Urothelium cell line (cell line): Measurements from ENCODE around the gene UGT1A3.
"Not testable (repeated sequence)": the region's sequence is repeated elsewhere in the genome, so short reads cannot be mapped to it uniquely, and the experiment has no call there.

Experiments used
- DNase-seq: peaks from one replicate; pipeline ENCODE4 v3.0.0; 2011; ENCODE audit warnings: low spot score, mixed read lengths
- FAIRE-seq: peaks from 2 replicates; lab custom pipeline; 2011; peaks lifted over from hg19 to GRCh38; lab: Jason Lieb, UNC

The UGT1A3 gene

GRCh38 chr2:233707940-233708644 is 20.8 kb upstream of the UGT1A3 start:
- DNase-seq (no peak), FAIRE-seq (no peak)

GRCh38 chr2:233708942-233709341 is 19.9 kb upstream of the UGT1A3 start:
- DNase-seq (no peak), FAIRE-seq (no peak)

- peak; percentile 75 for DNase-seq
- FAIRE-seq, result peak; percentile 20
Observed at GRCh38 chr2:233711312-233712008, 17.4 kb upstream of the UGT1A3 start.

- DNase-seq, result no peak
- FAIRE-seq, result no peak
Observed at GRCh38 chr2:233712611-233713261, 16.1 kb upstream of the UGT1A3 start, which contains the start of gene UGT1A5. Gene UGT1A5, plus strand, starts transcription at chr2:233712907. Its CDS starts 85 bp downstream, at chr2:233712992.

GRCh38 chr2:233713262-233713615 is 15.6 kb upstream of the UGT1A3 start:
- FAIRE-seq (no peak), DNase-seq (no peak)

- DNase-seq (no peak), FAIRE-seq (no peak)
Observed at GRCh38 chr2:233714121-233714520, 14.7 kb upstream of the UGT1A3 start.

- no peak for FAIRE-seq
- no peak for DNase-seq
Observed at GRCh38 chr2:233718552-233718951, 10.3 kb upstream of the UGT1A3 start, which contains the start of gene UGT1A4. Gene UGT1A4, plus strand, starts transcription at chr2:233718736. Its CDS starts 85 bp downstream, at chr2:233718821.

GRCh38 chr2:233736868-233737653 is 8.2 kb downstream of the UGT1A3 start:
- DNase-seq, FAIRE-seq: not testable (repeated sequence)

GRCh38 chr2:233740870-233741269 is 12.0 kb downstream of the UGT1A3 start:
- DNase-seq (no peak), FAIRE-seq (no peak)

GRCh38 chr2:233743464-233744259 is 14.8 kb downstream of the UGT1A3 start:
- no peak for FAIRE-seq
- no peak for DNase-seq

GRCh38 chr2:233745073-233745755 is 16.4 kb downstream of the UGT1A3 start:
- FAIRE-seq (no peak), DNase-seq (no peak)

GRCh38 chr2:233745838-233746237 is 17.0 kb downstream of the UGT1A3 start:
- not testable (repeated sequence) for DNase-seq, FAIRE-seq

GRCh38 chr2:233746475-233747282 is 17.8 kb downstream of the UGT1A3 start:
- DNase-seq (no peak), FAIRE-seq (peak; percentile 86)

- DNase-seq (no peak), FAIRE-seq (no peak)
Observed at GRCh38 chr2:233747283-233747544, 18.4 kb downstream of the UGT1A3 start.

GRCh38 chr2:233750689-233751088 is 21.8 kb downstream of the UGT1A3 start:
- DNase-seq, result not testable (repeated sequence)

GRCh38 chr2:233751212-233752009 is 22.6 kb downstream of the UGT1A3 start:
- FAIRE-seq, DNase-seq: not testable (repeated sequence)

More at GRCh38 chr2:233750689-233751088, 21.8 kb downstream of the UGT1A3 start:
- not testable (repeated sequence) for FAIRE-seq

- DNase-seq (no peak), FAIRE-seq (no peak)
Observed at GRCh38 chr2:233754872-233755611, 26.2 kb downstream of the UGT1A3 start.
